Left ventricle myocardium superior (tissue), 1 donor: ENCODE results near the gene EIF3J. TPM values are rescaled to one million over a fixed set of nuclear protein-coding genes. Genes with fewer than 3 reads are reported as not detected.

Experiments used
- ATAC-seq: fragments of 200-7000 bp; cut with Tn5 transposase; one replicate; pipeline ENCODE4 v1.9.1; 2020; ENCODE audit warnings: mild to moderate bottlenecking, moderate library complexity
- DNase-seq: peaks from one replicate; pipeline ENCODE4 v3.0.0-alpha.2; 2020
- intact Hi-C: fragments of 100-400 bp; cut with micrococcal nuclease; formaldehyde crosslinking; loops from one replicate; pipeline ENCODE4 v1.11.0; 2022
- total RNA-seq: library from RNA; stranded (reverse); fragmentation: NEBNext Ultra II Directional; extraction: Animal tissue kit (Norgen Biotek cat#: 25700); gene quantifications from one replicate; pipeline ENCODE4 v1.2.1, GENCODE V29; 2021
- donor health status: DM: no; HTN: yes; CAD: no; lungs with severe emphysema.

The EIF3J gene
- total RNA-seq, 1 donor from 2014 or later = 99.3 TPM

DNA sequence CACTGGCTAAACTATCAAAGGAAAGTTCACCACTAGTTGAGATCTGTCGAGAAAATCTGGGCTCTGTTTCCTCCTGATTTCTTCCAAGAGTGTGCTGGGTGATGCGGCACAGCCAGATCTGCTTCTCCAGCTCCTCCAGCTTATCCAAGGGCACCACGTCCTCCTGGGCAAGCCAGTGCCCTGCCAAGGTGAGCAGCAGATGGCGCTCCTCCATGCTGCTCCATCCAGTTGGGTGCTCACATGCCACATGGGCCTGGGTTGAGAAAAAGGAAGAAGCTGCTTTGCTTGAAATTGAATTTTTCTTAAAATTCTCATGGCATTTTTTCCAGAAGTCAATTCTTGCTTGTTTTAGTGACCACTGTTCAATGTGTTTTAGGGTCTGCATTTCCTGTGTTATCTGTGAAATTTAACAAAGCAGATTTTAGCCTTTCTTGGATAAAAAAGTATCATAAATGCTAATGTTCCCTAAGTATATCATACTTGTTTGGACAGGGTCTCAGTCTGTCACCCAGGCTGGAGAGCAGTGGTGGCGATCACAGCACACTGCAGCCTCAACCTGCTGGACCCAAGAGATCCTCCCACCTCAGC lies 47.3 kb downstream of the EIF3J start:
- intact Hi-C loops = loop anchor here (10.0 kb wide), 1 partner anchor 151 kb away; the partner anchor contains the start of gene TRIM69
- DNase-seq (peak; percentile 57), ATAC-seq (peak; percentile 78)

DNA sequence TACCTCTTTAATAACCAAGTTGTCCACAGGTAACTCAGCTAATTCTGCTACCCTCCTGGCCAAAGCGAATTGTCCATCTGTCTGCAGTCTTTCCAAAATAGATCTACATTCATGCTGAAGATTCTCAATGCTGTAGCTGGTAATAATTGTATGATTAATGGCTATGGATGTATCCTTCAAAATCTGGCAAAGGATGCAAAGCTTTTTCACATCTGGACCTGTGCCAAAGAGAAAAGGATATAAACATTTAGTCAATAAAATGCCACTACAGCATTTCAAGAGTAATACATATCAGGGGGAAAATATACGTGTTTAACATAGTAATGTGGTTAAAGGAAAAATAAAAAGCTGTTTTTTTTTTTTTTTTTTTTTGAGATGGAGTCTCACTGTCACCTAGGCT lies 48.7 kb downstream of the EIF3J start:
- DNase-seq (no peak), ATAC-seq (no peak)
- intact Hi-C loops = loop anchor here (10.0 kb wide), 1 partner anchor 149 kb away; the partner anchor contains the start of gene TRIM69

DNA sequence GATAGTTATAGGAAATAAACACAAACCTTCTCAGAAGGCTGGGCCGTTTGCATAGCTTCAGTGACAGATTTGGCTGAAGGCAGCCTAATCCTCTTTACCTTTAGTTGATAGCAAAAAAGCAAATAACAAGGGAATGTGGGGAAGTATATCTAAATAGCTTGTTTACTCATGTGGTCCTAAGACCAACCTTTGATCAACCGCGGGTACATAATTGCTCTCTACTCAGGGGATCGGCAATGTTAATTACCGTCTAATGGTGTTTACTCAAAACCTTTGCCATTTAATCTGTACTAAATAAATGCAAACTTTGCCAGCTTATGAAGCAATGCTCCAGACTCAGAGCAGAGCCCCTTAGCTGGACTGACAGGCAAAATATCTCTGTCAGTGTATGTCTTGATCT lies 51.6 kb downstream of the EIF3J start:
- DNase-seq (no peak), ATAC-seq (no peak)
- intact Hi-C loops = loop anchor here (10.0 kb wide), 1 partner anchor 146 kb away; the partner anchor contains the start of gene TRIM69

DNA sequence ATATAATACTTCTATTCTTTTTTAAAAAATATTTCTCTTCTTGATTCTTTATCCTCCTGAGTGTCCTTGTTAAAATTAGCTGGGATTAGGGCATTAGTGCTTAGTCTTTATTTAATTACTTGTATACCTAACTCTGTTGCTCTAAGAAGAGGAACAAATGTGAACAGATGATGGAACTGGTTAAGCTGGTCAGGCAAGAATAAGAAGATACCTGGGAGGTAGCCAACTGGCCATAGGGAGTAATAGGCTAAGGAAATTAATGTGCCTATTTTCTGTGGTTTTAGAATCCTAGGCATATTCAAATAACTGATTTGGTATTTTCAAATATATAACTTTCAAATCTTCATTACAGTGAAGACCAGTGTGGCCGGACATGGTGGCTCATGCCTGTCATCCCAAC lies 54.4 kb downstream of the EIF3J start:
- intact Hi-C loops = no loop called here
- DNase-seq = no peak

DNA sequence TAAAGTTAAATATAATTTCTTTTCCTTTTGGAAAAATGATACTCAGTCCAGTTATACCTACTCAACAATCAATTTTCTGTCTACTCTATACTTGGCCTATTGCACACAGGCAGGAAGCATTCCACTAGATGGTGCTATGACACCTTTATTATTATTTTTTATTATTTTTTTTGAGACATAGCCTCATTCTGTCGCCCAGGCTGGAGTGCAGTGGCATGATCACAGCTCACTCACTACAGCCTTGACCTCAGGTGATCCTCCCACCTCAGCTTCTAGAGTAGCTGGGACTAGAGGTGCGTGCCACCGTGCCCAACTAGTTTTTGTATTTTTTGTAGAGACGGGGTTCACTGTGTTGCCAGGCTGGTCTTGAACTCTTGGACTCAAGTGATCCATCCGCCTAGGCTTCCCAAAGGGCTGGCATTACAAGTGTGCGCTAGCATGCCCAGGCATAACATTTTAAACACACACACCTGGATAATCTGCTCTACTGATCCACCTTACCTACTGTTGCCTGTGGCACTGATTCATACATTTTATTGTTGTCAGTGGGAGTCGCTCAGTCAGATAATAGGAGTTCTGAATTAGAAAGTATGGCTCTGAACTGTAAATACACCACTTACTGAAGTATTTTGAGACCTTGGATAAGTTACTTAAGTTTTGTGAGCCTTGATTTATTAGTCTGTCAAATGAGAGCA lies 56.2 kb downstream of the EIF3J start:
- DNase-seq (no peak), ATAC-seq (no peak)
- intact Hi-C loops = no loop called here

More for the DNA sequence above, 54.4 kb downstream of the EIF3J start:
- ATAC-seq = no peak

DNA sequence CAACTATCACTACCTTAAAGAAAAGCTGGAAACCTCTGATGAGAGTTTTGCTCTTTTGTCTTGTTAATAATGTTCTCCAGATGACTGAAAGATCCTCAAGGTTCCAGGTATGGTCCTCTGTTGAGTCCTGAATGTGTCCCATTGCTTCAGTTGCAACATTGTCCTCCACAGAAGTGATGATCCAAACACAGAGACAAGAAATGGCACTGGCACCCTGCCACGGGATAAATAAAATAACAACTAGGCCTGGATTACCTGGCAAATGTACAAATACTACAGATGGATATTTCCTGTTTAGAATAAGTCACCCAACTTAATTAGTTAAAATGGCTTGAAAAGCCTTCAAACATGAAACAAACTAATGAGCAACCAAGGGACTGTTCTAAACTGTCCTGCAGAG lies 58.3 kb downstream of the EIF3J start:
- no peak for ATAC-seq
- intact Hi-C loops = no loop called here

DNA sequence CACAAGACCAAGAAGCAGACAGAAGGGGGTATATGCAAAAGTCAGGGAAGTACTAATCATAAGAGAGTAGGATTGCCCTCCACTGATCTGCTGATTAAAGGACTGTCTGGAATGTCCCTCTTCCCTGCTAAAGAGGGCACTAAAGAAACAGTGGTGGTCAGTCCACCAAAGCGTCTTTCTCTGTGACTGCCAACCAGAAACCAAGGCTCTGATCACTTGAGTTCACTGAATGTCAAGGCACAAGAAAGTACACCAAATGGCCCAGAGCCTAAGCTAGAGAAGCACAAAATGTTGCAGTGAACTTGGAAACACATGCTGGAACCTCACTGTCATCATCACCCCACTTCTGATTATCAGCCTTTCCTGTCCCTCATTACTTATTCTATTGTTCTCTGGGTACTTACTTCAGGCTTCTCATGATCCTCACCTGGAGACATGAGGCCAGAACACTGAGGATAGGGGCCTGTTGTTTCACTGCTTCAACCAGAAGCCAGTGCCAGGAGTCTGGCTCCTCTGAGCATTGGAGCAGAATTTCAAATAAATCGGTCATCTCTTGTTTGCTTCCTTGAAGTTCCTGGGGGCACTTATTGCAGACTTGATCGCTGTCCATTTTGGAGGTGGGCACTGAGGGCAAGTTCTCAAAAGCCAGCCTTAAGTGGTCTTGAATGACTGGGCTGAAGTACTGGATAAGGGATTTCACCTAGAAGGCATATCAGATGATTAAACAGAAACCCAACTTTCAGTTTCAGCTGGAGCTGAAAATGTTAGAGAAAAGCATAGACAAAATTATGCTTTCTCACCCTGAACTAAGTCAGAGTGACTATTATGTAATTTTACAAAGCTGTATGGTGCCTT lies 58.9 kb downstream of the EIF3J start:
- ATAC-seq (no peak), DNase-seq (no peak)
- intact Hi-C loops = no loop called here

More for the DNA sequence above, 58.3 kb downstream of the EIF3J start:
- no peak for DNase-seq

DNA sequence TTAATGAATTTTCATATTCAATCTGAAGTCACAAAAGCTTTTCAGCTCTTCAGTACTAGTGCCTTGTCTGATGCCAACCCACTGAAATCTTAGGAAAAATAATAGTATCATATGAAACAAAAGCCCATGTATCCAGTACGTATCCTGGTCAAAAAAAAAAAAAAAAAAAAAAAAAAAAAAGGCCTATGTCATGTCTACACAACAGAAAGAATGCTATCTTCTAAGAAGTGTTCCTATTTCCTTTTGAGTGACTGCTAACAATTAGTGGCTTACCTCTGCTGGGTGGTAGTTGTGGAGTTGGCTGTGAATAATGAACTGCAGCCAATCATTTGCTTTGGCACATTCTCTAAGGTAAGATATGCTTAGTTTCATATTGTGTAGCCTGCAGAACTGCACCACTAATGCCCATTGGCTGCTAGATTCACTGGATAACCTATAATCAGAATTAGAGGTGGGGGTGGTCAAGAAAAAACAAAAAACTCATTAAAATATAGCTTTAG lies 59.6 kb downstream of the EIF3J start:
- ATAC-seq (peak; percentile 28), DNase-seq (no peak)
- intact Hi-C loops = no loop called here

DNA sequence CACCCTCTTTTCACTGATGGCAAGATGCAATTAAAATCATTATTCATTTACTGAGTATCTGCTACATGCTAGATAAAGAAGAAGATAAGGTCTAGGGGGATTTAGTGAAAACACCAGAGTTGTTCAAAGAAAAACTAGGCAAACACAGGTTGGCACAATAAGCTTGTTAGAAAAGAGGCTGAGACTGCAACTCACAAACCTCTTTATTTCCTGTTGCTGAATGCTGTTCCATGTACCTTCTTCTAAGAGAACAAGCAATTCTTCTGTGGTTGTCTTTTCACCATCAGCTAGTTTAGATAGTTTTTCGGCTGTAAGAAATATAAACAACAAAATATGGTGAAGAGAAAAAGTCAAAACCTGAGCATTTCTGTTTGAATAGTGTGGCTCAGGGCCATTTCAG lies 61.1 kb downstream of the EIF3J start:
- intact Hi-C loops = no loop called here
- no peak for ATAC-seq
- DNase-seq = no peak

DNA sequence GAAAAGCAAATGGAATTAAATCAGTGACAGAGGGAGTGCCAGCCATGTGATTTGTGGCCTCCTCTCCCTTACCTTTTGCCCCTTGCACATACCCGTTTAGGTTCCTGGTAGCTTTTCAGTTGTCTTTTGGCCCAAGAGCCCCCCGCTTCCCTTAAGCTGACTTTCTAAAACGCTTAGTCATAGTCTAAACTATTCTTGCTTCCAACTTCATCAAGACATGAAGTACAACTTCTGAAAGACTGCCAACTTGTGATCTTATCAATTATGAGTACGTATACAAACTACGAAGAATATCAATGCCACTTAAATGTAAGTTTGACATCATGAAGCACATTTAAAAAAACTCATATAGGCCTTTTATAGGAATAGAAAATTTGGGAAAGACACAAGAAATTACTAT lies 61.9 kb downstream of the EIF3J start:
- ATAC-seq (no peak), DNase-seq (no peak)
- intact Hi-C loops = no loop called here

DNA sequence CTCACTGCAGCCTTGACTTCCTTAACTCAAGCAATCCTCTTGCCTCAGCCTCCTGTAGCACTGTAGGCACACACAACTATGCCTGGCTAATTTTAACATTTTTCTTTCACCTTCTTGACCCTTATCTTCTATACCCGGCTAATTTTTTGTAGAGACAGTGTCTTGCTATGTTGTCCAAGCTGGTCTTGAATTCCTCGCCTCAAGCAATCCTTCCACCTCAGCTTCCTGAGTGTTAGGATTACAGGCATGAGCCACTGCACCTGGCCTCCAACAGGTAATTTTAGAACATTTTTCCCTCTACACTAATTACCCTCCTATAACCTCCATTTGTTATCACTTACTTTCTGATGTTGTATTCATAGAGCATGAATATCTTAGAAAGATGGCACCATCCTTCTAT lies 66.2 kb downstream of the EIF3J start:
- intact Hi-C loops = no loop called here
- DNase-seq = no peak
- no peak for ATAC-seq

DNA sequence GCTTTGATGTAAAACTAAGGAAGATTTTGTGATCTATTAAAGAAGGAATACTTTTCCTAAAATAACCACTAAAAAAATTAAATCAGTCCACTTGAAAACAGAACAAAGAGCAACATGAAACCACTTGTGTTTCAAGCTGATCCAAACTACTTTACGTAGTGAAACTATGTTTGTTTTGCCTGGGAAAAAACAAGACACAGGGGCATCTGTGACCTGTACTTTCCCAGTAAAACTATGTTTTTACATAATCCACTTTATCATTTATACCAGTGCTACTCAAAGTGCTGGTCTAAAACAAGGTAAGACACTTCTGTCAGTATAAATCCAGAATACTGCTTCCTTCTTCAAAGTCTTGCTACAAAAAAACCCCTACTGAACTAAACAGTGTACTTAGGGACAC lies 69.8 kb downstream of the EIF3J start:
- no peak for ATAC-seq
- no peak for DNase-seq
- intact Hi-C loops = no loop called here

Other genes starting within 250 kb of the EIF3J start
- 29.9 TPM for gene GOLM2, start 248.4 kb upstream of the EIF3J start, total RNA-seq
- 17.2 TPM for gene CTDSPL2, start 109.5 kb upstream of the EIF3J start, total RNA-seq
- gene SPG11, start 126.5 kb downstream of the EIF3J start, total RNA-seq = 40.9 TPM
- 3.0 TPM for gene PATL2, start 174.2 kb downstream of the EIF3J start, total RNA-seq
- gene B2M, start 174.4 kb downstream of the EIF3J start, total RNA-seq = 1,156 TPM
- 55.2 TPM for gene TRIM69, start 199.4 kb downstream of the EIF3J start, total RNA-seq